SIG-M5 treated with dmso at 0.1 percent for 504 hours (cell line): ENCODE data around the gene THSD7B.

ENCODE experiments used
- DNase-seq: peaks from one replicate; lab custom pipeline; 2025; ENCODE audit not compliant: unreplicated experiment; lab: John Stamatoyannopoulos, UW

THSD7B gene

DNA sequence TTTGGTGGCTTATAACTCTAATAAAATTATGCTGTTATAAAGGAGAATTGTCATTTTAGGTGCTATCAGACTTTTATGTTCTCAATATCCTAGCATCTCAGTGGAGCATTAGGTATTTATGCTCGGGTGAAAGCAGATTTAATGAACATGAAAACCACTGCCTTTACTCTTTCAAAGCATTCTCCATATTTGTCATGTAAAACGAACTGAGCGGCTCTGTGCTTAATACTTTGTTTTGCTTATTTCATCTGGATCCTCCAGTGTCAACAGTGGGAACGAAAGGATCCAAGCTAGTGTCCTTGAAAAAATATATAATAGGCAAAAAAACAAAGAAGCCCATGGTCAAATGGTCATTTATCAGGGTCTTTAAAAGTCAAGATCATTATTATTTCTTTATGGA lies 53.5 kb downstream of the THSD7B start:
- DNase-seq = no peak

DNA sequence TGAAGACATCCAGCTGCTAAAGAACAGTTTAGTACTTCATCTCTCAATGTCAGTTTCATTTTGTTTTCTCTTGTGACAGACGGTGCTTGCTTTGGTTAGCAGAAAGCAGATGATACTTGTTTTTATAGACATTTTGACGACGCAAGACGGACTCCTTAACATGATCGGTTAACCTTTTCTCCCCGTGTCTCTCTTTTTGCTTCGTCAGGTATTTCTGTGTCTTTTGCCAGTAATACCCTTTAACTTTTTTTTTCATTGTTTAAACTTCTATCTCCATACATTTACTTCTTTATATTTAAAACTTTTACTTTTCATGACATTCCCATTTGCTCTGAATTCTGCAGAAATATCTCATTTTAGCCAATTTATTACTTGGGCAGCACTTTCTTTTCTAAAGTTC lies 57.9 kb downstream of the THSD7B start:
- DNase-seq = no peak

DNA sequence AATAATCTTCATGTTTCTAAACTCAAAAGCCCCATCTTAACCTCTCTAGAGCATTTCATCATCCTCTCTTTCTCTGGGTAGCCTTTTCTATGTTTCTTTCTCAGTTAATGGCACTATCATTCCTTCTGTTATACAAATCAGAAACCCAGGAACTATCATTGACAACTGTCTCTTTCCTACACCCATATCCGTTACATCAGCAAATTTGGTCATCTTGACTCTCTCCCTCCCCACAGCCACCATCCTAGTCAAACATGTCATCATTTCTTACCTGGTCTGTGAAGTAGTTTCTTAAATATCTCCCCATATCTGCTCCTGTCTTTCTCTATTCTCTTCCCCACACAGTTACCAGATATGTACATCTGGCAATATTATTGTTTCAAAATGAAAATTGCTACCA lies 62.8 kb downstream of the THSD7B start:
- no peak for DNase-seq

DNA sequence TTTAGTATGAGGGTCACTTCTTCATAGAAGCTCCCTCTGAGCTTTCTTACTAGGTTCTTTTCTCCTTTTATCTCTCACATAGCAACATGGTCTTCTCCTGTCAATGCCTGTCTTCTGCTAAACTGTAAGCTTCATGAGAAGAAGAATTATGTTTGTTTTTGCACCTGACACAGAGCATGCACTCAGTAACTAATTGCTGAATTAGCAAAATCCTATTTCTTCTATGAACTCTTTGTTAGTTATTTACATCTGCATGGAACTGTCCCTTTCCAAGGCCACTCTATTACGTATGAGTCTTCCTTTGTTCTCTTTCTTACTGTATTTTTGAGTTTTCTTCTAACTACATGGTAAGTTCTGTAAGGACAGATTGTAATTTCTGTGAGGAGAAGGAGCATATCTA lies 63.4 kb downstream of the THSD7B start:
- no peak for DNase-seq

DNA sequence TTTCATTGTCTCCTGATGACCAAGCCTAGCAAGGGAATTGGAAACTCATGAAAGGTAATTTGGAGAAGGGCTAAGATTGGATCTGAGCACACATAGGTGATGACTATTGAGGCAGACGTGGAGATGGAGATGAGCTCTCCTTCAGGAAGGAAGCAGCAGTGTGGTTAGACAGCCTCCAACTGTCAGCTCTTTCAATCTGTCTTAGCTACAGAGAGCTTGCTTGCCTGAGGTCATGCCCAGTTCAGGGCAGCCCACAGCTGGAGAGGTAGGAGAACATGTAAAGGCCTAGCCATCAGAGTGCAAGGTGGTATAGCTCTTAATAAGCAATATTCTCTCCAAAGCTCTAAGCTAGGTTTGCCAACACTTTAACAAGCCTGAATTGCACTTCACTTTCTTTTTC lies 79.2 kb downstream of the THSD7B start:
- DNase-seq = no peak

DNA sequence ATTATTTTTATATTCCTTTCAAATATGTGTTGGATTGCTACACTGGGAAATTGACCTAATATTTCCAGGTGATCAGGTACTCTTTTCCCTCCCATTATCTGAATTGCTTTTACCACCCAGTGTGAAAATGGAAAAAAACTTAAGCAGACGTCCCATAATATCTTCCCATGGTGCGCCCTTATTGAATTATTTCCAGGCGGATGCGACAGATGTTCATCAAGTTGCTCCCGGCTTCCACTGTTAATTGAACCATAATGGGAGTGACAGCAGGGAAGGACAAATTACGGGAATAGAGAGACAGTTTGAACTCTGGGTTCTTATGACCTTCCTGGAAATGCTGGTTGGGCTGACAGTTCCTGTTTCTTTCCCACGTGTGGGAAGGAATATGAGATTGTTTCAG lies 93.3 kb downstream of the THSD7B start:
- no peak for DNase-seq

DNA sequence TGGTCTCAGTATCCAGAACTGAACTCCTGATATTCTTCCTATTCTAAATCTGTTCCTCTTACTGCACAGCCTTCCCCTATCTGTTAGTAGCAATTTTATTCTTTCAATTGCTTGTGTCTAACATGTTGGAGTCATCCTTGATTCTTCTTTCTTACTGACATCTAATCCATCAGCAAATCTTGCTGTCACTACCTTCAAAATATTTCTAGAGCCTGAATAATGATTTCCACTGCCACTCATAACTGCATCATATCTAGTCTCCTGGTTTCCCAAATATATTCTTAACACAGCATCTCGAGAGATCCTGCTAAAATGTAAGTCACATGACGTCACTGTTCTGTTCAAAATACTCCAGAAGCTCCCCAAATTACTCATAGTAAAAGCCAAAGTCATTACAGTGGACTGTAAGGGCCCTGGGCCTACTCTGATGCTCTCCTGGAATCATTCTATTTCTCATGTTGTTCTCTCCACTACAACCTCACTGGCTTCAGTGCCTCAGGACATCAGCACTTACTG lies 95.2 kb downstream of the THSD7B start:
- no peak for DNase-seq

DNA sequence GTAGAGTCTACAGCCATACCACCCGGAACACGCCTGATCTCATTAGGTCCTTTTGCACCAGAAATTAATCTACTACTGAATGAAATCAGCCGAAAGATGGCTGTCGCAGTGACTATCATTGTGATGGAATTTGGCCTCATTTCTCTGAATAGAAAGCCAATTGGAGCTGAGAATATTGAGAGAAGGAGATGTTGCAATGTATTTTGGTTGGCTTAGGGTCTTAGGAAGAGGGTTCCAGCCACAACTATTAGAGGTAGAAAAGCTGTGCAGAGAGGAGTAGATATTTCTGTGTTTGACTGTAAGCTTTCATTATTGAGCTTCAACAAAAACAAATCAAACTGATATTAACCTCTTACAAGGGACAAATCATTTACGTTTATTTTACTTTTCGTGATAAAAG lies 98.1 kb downstream of the THSD7B start:
- DNase-seq = no peak

DNA sequence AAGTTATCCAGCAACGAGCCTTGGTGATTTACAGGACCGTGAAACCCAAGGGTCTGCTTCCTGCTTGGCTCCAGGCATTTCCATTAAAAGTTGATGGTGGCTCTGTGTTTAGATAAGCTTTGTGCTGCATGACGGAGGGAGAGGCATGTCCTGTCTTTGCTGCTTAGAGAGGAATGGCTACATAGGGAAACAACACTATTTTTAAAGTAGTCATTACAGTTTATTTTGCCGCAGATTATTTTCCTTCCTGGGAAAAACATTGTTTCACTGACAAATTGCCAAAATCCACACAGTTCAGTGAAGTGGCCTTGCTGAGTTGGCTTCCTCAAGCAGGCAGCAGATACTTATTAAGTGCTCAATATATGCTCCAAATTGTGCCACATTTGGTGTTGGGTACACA lies 98.5 kb downstream of the THSD7B start:
- DNase-seq = no peak

DNA sequence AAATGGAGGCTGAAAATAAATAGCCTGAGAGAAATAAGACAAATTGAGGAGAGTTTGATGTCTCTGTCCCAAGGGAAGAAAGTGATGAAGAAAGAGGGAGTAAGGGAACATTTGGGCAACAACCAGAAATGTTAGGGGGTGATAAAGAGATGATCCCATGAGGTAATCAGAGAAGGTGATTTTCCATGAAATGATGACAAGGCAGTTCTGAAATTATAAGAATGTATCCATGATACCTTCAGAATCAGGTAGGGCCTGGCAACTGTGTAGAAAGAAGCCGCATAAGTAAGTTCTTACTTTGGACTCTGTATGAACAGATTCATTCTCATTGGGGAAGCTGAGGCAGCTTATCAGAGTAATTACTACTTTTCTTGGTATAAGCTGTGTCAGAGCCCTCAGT lies 106.1 kb downstream of the THSD7B start:
- no peak for DNase-seq

DNA sequence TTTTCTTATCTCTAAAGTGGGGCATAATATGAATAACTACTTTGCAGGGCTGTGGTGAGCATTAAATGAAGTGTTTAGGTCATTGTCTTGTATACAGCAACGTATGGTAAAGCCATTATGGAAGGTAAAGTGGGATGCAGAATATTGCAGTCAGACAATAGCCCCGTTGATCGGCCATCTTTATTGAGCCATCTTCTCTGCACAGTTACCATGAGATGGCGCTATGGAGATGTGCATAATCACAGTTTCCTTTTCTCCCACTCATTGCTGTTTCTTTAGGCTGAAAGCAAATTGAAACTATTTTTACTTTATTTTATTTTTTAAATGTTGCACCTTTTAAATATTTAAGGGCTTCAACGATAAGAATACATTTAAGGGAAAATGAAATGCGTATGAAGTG lies 108.9 kb downstream of the THSD7B start:
- no peak for DNase-seq

DNA sequence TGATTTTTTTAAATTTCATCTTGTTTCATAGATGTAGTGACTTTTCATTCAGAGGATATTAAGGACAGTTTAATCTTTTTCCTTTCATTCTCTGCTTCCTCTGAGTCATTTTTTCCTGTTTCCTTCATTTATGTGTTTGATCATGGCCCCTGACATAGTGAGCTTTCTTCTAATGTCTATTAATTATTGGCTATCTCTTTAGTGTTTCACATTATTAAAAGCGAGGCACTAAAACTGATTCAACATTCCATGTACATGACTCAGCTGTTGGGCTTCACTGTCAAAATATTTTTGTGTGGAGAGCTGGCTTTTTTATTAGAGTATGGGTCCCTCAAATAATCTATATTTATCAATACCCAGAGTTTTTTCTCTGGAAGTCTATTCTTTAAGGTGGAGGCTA lies 125.8 kb downstream of the THSD7B start:
- DNase-seq = no peak

DNA sequence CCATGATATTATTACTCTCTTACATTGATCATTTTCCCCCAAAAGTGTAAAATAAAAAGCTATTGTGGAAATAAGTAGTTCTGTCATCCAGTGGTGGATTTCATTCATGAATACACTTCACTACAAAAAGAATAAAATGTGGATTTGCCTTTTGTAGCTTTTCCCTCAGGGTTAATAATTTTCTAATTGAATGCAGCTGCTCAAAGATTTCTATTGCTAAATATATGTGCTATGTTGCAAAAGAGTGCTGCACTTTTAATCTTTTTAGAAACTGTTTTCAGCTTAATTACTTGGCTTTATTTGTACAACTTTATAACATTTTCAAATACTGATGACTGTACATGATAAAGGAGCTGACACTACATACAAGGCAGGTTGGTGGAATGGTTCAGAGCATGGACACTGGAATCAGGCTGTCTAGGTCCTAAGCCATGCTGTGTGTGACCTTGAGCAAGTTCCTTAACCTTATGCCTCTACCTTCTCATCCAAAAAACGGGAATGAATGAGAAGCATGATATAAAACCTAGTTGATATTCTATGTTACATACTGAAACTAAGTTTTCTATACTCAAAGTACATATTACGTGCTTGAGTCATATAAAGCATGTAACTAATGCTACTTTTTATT lies 128.8 kb downstream of the THSD7B start:
- no peak for DNase-seq

DNA sequence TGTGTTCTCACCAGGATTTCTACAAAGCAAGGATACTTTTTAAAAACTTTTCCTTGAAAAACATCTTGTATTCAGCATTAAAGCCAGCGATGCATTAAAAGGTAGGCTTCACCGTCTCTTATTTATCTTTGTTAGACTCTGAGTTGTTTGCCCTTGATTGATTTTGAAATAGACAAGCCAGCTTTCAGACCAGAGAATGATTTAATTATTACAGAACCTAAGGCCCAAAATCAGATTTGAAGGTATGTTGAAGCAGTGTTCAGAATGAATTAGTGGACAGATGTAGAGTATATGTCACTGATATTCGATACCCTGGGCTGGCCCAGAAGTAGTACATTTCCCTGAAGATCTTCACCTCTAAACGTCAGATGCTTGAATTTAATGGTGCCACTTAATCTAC lies 136.4 kb downstream of the THSD7B start:
- no peak for DNase-seq

DNA sequence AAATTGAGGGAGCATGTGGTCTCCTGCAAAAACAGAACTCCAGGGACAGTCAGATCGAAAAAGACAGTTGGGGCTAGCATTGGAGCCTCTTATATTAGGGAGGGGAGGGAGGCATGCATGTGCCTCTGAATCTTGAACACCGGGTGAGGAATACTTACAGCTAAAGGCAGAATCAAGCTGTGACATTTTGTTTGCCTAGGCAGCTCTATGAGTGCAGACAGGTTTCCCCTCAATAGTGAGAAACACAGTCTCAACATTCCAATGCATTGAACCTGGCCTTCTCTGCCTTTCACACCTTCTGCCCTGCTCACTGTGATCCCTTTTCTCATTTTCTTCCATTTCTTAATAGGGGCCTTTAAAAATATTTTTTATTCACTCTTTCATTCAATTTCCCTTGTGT lies 140.4 kb downstream of the THSD7B start:
- DNase-seq = no peak

DNA sequence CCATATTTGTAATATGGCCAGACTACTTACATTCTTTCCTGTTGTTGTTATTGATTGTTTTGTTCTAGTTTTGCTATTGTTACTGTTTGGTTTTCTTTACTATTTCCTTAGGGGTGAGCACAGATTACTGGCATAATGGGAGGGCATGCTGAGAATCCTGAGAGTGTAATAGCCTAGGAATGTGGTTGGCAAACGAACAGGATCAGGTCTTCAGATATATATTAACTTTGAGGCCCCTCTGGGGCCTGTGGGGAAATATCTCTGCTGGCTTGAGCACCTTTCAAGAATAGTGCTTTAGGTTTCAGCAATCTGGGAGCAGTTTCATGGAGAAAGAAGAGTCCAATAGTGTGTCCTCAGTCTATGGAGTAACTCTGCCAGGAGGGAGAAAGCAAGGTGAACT lies 144.4 kb downstream of the THSD7B start:
- no peak for DNase-seq

DNA sequence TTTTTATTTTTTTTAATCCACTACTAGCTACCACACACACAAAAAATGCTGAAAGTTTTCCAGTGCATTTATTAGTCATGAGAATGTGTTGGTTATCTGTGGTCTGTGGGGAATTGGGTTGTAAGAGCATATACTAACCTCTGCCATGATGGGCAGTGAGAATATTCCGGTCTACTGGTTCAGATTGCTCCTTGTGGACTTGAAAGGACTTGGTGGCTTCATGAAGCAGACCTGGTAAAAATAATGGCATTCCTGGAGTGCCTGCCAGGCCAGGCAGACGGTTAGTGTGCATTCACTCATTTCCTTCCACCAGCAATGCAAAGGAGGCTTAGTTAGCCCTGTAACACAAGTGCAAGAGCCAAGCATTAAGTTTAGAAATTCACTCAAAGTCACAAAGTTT lies 150.8 kb downstream of the THSD7B start:
- no peak for DNase-seq

DNA sequence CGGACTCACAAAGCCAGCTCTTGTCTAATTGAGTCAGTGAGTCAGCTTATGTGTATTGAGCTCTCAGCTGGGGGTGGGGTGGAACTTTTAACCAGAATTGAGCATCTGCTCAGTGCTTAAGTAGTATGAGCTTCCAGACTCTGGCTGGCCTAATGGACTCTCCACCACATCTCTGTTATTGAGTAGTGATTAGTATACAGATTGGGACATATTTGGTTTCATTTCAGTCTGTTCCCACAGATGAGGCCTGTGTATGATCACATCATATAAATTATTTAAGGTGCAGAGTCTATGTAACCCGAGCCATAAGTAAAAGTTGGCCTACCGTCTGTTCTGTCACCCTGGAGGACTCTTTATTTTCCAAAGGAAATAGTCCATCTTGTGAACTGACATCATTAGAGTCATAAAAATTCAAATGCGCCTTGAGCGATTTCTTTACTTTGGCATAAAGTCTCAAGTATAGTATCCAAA lies 152.1 kb downstream of the THSD7B start:
- DNase-seq = no peak

DNA sequence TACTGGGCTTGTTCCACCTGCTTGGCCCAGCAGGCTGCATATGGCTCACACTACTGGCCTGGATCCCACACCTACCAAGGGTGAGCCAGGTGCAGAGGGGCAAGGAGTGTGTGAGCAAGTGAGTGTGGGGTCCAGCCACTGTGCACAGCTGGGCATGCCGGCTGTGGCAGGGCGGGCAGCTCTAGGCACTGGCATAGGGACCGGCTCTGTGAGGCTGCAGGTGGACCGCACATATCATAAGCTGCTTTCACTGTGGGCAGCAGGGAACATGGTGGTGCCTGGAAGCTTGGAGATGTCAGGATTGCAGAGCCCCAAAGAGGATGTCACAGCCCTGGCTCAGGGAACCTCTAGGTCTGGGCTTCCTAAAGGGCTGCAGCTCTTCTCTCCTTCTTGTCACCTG lies 154.3 kb downstream of the THSD7B start:
- no peak for DNase-seq

DNA sequence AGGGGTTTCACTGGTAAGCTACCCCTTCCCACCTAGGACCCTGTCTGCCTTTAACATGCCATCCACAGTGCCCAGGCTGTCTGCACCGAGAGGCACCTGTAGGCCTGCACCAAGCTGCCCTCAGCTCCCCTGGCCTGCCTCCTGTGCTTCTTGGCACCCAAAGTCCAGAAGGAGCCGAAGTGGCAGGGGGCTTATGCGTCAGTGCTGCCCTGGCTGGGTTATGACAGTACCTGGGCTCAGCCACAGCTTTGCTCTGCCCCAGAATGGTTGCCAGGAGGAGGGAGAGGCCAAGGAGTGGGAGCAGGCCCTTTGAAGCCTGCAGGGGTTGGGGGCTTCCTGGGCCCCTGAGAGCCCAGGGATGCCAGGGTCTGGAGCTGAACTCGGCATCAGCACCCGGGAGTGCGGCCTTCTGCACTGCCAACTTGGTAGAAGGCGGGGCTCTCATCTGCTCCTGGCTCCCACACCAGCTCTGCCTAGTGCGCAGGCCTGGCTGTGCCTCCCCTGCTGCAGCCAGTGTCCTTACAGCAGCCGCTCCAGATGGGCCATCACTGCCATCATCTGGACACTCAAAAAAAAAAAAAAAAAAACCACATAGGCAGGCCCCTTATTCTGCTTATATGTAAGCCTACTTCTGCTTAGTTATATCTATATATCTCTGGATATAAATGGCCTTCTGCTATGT lies 155.4 kb downstream of the THSD7B start:
- no peak for DNase-seq

DNA sequence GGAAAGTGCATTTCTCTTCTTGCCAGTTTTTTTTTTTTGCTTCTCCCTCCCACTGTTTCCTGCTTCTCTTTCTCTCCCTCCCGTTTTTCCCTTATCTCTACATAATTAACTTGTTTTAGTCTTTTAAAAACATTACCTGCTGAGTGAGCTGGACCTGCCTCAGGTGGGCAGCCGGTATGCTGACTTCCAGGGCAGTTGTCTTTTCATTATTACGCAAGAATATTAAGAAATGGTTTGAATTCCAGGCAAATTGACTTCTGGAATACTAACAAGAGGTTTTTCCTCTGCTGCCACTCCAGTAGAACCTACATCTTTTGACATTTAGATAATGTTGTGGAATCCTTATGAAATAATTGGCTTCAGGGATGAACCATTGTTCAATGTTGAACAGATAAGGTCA lies 161.8 kb downstream of the THSD7B start:
- no peak for DNase-seq

DNA sequence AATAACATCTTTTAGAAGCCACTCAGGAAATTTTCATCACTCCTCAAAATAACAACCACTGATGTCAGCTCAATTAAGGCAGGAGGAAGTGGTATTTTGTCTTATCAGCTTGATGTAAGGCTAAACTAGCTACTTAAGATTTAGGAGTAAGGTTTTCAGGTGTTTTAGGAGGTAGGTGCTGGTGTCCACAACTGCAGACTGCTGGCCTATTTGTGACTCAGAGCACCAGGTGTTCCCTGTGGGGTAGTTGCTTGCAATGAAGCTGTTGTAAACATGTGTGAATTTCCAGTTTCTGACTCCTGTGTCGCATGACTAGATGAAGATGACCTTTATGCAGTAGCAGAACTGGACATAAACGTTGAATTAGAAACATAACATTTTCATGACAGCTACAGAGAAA lies 164.2 kb downstream of the THSD7B start:
- no peak for DNase-seq

DNA sequence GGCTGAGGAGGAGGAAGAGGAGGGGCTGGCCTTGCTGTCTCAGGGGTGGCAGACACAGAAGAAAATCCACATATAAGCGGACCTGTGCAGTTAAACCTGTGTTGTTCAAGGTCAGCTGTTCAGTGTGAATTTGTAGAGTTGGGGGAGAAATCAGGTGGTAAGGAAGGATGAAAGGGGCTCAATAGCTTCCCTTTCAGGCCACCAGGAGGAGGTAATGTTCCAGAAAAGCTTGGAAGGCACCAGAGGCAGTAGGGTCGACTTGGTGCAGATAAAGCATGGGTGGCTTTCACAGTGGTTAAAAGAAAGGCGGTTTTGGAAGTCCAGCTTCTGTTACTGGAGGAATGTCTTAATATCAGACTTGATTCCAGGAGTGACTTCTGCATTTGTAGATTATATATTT lies 167.4 kb downstream of the THSD7B start:
- peak; percentile 4 for DNase-seq
